Bronchial epithelial cell (primary cell): ENCODE measurements around the gene ZC3H4. TPM values are rescaled to one million over a fixed set of nuclear protein-coding genes. Genes with fewer than 3 reads are reported as not detected.

Experiments used
- DNase-seq: peaks from one replicate; pipeline ENCODE4 v3.0.0-alpha.2; 2010; ENCODE audit warnings: low read depth
- FAIRE-seq: peaks from 2 replicates; lab custom pipeline; 2011; peaks lifted over from hg19 to GRCh38; lab: Jason Lieb, UNC
- H3K27me3 ChIP-seq: 2 replicates; pipeline ENCODE4 v1.5.1; 2011; ENCODE audit warnings: low read length; ENCODE audit not compliant: control insufficient read depth, insufficient read depth
- H3K36me3 ChIP-seq: 2 replicates; pipeline ENCODE4 v1.5.1; 2011; ENCODE audit warnings: low read length; ENCODE audit not compliant: control insufficient read depth, insufficient read depth
- H3K4me3 ChIP-seq: 2 replicates; pipeline ENCODE4 v1.5.1; 2011; ENCODE audit warnings: mild to moderate bottlenecking, low read depth, low read length, control low read depth
- CTCF ChIP-seq: IDR thresholded peaks from 2 replicates; pipeline ENCODE4 v1.5.1; 2011; ENCODE audit warnings: mild to moderate bottlenecking, moderate library complexity, low read length, control low read depth, inconsistent platforms; ENCODE audit not compliant: insufficient read depth, severe bottlenecking
- total RNA-seq: library from RNA; depleted of rRNA; stranded (reverse); fragments of >200 nt; gene quantifications from 2 replicates; pipeline ENCODE4 v1.2.1, GENCODE V29; 2014

Gene ZC3H4
- total RNA-seq, 1 donor from 2014 or later: 2.6 TPM

- no peaks in the 10 kb centered on the region for H3K27me3 ChIP-seq
- peaks cover 37% of the 10 kb centered on the region for H3K36me3 ChIP-seq
- H3K4me3 ChIP-seq: no peak overlapping the region
- DNase-seq (no peak), FAIRE-seq (no peak)
- no peak for TF ChIP-seq CTCF
Measured at GRCh38 chr19:47068246-47068645, 45.3 kb downstream of the ZC3H4 start.

- H3K36me3 ChIP-seq: peaks cover 33% of the 10 kb centered on the region
- FAIRE-seq: no peak
Measured at GRCh38 chr19:47067215-47067847, 46.2 kb downstream of the ZC3H4 start.

GRCh38 chr19:47066376-47067214 lies 47.0 kb downstream of the ZC3H4 start:
- no peak for FAIRE-seq

More at GRCh38 chr19:47067215-47067847, 46.2 kb downstream of the ZC3H4 start:
- Histone ChIP-seq H3K27me3 (no peaks in the 10 kb centered on the region), H3K4me3 (no peak overlapping the region)
- DNase-seq: no peak
- TF ChIP-seq CTCF: no peak

GRCh38 chr19:47065242-47065641 lies 48.3 kb downstream of the ZC3H4 start:
- no peak for TF ChIP-seq CTCF
- Histone ChIP-seq H3K4me3 (no peak overlapping the region), H3K36me3 (peaks cover 27% of the 10 kb centered on the region), H3K27me3 (no peaks in the 10 kb centered on the region)
- no peak for FAIRE-seq
- DNase-seq: no peak

More at GRCh38 chr19:47066376-47067214, 47.0 kb downstream of the ZC3H4 start:
- no peak for TF ChIP-seq CTCF
- DNase-seq: no peak
- Histone ChIP-seq H3K4me3 (no peak overlapping the region), H3K27me3 (no peaks in the 10 kb centered on the region), H3K36me3 (peaks cover 30% of the 10 kb centered on the region)

GRCh38 chr19:47063874-47064273 lies 49.7 kb downstream of the ZC3H4 start:
- DNase-seq: no peak
- Histone ChIP-seq H3K4me3 (no peak overlapping the region), H3K27me3 (no peaks in the 10 kb centered on the region), H3K36me3 (peaks cover 18% of the 10 kb centered on the region)
- TF ChIP-seq CTCF: no peak
- FAIRE-seq: no peak
